GM18861 (cell line): ENCODE results near the gene HCFC2.
A peak's percentile ranks its signal among the peaks of the same experiment; 100 is the strongest.
"Not testable (repeated sequence)": the region's sequence is repeated elsewhere in the genome, so short reads cannot be mapped to it uniquely, and the experiment has no call there.

Source experiments
- ATAC-seq: cut with Tn5 transposase; IDR thresholded peaks from one replicate; pipeline ENCODE4 v1.9.1; 2021; ENCODE audit not compliant: unreplicated experiment

The HCFC2 gene

DNA sequence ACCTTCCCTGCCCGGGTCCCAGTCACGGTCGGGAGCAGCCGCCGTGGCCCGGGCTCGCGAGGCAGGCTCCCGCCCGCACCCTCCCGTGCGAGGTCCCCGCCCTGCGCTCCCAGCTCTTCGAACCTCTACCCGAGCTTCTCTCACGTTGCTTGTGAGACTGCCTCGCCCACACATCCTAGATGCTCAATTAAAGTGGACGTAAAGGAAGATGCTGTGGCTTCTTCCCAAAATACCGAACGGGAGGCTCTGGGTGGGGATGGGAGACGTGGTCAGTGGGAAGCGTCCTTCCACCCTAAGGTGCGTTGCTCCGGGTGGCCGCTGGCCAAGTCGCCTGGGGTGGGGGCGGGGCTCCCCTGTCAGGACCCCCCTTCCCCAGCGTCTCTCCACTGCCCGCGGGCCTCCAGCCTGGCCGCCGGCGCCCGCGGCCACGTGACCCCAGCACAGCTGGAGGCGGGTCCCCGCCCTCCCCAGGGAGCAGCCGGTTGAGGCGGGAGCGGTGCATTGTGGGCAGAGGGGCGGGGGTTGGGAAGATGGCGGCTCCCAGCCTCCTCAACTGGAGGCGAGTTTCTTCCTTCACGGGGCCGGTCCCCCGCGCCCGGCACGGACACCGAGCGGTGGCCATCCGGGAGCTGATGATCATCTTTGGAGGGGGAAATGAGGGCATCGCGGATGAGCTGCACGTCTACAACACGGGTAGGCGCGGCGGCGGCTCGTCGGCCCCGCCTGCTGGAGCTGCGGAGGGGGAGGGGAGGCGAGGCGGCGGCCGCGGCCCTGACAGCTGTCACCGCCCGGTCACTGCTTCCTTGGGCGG lies at the start of gene HCFC2:
Gene HCFC2, plus strand, starts transcription at position 501 of the 811 bp plus-strand sequence. Its CDS starts 30 bp downstream, at position 531.
- ATAC-seq = peak; percentile 79

DNA sequence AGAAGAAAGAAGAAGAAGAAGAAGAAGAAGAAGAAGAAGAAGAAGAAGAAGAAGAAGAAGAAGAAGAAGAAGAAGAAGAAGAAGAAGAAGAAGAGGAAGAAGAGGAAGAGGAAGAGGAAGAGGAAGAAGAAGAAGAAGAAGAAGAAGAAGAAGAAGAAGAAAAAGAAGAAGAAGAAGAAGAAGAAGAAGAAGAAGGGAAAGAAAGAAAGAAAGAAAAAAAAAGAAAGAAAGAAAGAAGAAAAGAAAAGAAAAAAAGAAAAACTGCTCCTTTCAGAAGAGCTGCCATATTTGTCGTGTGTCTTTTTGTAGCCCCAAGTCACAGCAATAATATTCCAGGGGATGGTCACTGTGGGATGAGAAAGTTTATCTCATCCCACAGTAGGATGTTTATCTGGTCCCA lies 42.5 kb upstream of the HCFC2 start:
- ATAC-seq = not testable (repeated sequence)

DNA sequence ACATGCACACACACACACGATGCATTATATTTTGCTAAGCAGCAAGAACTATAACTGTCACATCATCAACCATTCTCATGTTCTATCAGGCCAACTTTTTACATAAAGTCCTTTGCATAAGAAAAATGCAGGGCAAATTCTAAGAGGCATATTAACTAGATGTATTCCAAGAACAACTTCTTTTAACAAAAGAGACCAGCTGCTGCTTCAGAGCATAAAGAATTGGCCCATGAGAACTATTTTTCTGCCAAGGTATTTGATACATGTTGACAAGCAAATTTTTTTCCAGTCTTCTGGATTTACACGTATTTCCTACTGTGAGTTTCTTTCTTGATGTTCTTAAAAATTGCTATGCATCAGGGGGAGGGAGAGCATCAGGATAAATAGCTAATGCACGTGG lies 41.5 kb upstream of the HCFC2 start:
- no peak for ATAC-seq

DNA sequence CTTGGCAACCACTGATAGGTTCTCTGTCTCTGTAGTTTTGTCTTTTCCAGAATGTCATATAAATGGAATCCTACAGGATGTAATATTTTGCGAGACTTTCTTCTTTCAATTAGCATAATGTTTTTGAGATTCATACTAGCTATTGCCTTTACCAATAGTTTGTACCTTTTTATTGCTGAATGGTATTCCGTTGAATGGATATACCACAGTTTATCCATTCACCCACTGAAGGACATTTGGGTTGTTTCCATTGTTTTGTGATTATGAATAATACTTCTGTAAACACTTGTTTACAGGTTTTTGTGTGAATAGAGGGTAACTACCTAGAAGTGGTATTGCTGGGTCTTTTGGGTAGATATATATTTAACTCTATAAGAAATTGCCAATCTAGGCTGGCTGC lies 40.6 kb upstream of the HCFC2 start:
- ATAC-seq = no peak

DNA sequence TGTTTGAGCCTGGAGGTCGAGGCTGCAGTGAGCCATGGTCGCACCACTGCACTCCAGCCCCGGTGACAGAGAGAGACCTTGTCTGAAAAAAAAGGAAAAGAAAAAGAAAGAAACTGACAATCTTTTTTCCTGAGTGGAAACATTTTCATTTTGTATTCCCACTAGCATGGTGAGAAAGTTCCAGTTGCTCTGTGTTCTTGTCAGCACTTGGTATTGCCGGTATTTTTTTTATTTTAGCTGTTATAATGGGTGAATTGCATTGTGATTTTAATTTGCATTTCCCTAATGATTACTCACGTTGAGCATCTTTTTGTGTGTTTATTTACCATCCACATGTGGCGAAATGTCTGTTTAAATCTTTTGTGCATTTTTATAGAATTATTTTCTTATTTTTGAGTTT lies 40.0 kb upstream of the HCFC2 start:
- ATAC-seq = no peak

DNA sequence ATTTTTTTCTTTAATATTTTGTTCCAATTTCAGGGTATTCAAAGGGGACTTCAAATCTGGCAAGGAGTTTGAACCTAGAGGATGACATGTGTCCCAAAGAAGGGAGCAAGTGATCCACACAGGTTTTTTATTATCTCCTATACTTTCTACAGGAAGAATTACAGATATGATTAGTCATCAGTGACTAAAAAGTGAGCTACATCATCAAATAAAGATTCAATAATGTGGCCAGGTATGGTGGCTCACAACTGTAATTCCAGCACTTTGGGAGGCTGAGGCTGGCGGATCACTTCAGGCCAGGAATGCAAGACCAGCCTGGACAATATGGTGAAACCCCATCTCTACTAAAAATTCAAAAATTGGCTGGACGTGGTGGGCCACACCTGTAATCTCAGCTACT lies 38.6 kb upstream of the HCFC2 start:
- no peak for ATAC-seq

DNA sequence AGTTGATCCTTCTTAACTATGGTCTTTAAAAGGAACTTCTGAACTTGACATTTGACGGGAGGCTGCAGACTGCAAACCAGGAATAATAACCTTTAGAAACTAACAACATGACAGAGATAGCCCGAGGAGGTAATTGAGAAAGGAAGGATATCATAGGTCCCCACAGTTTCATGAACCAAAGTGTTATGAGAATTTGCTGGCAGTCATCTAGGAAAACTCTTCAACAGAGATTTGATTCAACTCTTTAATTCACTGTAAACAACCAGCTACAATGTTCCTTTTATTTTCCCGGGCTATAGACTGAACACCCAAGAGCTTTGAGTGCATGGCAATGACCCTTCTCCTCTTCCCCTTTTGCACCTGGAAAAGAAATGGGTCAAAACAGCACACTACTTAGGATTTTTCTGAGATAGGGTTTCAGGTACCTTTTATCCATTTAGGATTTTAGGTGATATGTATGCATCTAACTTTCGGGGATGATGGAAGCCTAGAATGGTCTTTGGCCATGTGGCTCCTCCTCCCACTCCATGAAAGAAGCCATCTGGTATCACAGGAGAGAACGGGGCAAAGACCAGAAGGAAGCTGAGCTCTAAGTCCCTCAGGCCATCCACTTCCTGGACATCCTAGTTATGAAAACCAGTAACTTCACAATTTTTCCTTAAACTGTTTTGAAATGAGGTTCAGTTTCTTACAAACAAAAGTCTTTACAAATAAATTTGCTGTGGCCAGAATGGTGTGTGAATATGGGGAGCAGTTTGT lies 37.3 kb upstream of the HCFC2 start:
- ATAC-seq = no peak

DNA sequence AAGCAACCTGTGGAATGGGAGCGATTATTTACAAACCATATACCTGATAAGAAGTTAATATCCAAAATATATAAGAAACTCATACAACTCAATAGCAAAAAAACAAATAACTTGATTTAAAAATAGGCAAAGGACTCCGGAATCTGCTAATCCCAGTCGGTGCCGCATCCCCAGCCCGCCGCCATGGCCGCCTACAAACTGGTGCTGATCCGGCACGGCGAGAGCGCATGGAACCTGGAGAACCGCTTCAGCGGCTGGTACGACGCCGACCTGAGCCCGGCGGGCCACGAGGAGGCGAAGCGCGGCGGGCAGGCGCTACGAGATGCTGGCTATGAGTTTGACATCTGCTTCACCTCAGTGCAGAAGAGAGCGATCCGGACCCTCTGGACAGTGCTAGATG lies 33.7 kb upstream of the HCFC2 start:
- ATAC-seq = not testable (repeated sequence)

DNA sequence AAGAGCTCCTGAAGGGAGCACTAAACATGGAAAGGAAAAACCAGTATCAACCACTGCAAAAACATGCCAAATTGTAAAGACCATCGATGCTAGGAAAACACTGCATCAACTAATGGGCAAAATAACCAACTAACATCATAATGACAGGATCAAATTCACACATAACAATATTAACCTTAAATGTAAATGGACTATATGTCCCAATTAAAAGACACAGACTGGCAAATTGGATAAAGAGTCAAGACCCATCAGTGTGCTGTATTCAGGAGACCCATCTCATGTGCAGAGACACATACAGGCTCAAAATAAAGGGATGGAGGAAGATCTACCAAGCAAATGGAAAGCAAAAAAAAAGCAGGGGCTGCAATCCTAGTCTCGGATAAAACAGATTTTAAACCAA lies 28.2 kb upstream of the HCFC2 start:
- ATAC-seq = not testable (repeated sequence)

DNA sequence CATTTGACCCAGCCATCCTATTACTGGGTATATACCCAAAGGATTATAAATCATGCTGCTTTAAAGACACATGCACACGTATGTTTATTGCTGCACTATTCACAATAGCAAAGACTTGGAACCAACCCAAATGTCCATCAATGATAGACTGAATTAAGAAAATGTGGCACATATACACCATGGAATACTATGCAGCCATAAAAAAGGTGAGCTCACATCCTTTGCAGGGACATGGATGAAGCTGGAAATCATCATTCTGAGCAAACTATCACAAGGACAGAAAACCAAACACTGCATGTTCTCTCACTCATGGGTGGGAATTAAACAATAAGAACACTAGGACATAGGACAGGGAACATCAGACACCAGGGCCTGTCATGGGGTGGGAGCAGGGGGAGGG lies 24.6 kb upstream of the HCFC2 start:
- not testable (repeated sequence) for ATAC-seq

DNA sequence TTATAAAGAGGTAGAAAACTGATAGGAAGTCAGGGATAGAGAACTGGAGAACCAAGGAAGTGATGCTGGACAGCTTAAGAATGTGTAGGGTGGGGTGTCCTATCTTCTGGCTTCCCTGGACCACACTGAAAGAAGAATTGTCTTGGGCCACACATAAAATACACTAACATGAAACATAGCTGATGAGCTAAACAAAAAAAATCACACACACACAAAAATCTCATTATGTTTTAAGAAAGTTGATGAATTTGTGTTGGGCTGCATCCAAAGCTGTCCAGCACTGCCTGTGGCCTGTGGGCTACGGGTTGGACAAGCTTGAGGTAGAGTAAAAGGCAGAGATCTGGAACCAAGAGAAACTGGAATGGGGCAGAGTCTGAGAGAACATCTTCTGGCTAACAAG lies 21.8 kb upstream of the HCFC2 start:
- no peak for ATAC-seq

DNA sequence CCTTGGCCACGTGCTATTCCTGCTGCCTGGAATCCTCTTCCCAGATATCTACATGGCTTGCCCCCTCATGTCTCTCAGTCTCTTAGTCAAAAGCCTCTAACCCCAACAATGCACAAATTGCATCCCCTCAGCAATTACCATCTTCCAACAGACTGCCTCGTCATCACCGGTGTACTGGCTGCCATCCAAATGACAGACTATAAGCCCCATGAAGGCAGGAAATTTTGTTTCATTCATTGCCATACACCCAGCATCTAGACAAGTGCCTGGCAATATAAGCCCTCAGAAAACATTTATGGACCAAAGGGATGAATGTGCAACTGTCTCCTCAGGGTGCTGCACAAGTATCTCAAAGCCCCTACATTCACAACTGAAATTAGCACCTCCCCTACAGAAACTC lies 20.2 kb upstream of the HCFC2 start:
- no peak for ATAC-seq

DNA sequence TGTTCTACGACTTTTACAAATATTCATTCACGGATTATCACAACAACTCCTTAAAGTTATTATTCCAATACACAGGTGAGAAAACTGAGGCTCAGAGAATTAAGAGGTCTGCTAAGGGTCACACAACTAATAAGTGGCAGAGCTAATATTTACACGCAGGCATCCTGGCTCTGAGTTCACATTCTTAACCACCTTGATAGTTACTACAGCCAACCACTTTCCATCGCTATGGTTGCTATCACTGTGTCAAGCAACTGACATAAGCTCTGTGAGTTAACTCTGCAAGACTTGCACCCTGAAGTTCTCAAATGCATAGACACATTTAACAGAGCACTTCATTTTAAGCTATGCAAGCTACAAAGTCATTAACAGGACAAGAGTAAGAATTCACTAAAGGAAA lies 18.0 kb upstream of the HCFC2 start:
- no peak for ATAC-seq

DNA sequence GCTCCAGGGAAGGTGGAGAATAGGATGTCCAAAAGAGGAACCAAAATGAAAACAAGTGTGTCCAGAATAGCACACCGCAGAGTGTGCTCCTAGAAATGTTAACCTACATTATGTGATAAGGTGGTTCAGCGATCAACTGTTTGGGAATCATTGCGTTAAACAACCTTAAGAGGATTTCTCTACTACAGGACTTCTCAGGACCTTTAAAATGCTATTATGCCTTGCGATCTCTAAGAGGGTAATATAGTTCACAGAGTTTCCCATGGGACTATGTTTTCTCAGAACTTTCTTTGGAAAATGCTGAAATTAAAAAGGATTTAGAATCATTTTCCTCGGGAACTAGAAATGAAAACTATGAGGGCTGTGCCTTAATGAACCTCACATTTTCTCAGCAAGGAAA lies 16.2 kb upstream of the HCFC2 start:
- no peak for ATAC-seq

DNA sequence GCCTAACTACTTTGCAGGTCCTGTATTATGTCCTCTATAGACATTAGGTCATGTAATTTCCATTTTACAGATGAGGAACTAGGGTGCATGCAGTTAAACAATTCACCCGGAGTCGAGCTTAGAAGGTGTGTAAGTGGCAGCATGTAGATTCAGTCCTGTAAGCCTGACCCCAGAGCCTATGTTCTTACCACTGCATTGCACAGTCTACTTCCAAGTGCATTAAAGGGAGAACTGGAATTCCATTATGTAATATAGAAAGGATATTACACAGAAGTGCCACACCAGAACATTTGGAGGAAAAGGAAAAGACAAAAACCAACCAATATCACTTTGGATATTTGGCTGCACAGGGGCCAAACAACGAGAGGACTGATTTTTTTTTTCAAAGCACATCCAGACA lies 15.5 kb upstream of the HCFC2 start:
- ATAC-seq = no peak

DNA sequence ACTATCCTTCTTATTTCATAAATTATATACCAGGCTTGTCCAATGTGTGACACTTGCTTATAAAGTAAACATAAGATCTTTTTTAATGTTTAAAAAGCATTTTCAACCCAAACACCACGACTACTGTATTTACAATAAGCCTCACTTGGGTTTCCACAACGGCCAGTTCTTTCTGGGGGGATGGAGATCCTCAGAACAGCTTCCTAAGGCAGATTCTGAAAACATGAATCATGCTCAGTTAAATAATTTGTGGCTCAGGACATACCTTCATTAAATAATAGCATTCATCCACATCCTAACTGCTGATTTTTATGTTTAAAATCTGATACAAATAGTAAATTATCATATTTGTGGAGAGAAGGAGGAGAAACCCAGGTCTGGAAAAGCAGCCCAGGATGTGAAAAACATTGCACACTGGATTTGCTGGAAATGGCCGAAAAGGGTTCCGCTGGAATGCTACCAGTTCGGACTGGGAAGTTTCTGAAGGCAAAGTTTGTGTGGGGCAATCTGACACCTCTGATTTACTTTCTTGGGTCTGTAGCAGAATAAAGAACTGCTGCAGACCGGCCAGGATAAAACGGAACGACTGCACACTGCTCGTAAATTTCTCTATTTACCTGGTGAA lies 14.9 kb upstream of the HCFC2 start:
- ATAC-seq = no peak

DNA sequence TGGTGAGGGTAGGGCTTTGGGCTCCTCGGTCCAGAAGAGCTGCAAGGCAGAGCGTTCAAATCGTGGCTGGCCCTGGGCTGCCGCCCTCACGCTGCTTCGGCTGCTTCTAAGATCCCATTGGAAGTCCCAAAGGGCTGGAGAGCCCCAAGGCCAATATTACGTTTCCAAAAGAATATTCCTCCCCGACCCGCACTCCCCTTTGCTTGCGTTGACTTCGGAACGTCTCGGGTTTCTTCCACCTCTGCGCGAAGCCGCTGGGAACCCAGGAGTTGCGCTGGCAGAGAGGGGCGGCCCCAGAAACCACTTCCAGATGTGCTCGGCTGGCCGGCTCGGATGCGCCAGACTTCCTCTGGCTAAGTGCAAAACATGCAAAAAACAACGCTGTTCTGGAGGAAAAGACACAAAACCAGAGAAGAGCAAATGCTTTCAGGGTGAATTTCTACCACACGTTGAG lies 14.4 kb upstream of the HCFC2 start, which contains the start of gene GLT8D2:
Gene GLT8D2, minus strand, starts transcription at position 285 of the 454 bp plus-strand sequence. CDS start 30,539 bp downstream, outside the sequence.
- ATAC-seq = no peak

DNA sequence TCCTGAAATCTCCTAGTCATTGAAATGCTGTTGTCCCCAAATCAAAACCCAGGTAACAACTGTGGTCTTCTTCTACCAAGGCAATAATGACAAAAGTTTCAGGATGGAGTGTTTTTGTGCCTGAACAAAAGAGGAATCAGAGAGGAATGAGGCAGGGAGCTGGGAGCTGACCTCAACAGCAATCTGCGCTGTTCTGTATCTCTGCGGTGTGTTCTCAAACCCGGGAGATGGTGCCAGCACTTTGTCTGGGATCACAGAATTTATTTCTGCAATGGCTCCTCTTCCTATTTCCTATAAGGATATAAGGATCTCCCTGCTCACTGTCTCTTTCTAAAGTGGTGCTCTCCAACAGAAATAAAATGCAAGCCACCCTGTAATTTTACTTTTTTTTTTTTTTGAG lies 13.9 kb upstream of the HCFC2 start:
- no peak for ATAC-seq

DNA sequence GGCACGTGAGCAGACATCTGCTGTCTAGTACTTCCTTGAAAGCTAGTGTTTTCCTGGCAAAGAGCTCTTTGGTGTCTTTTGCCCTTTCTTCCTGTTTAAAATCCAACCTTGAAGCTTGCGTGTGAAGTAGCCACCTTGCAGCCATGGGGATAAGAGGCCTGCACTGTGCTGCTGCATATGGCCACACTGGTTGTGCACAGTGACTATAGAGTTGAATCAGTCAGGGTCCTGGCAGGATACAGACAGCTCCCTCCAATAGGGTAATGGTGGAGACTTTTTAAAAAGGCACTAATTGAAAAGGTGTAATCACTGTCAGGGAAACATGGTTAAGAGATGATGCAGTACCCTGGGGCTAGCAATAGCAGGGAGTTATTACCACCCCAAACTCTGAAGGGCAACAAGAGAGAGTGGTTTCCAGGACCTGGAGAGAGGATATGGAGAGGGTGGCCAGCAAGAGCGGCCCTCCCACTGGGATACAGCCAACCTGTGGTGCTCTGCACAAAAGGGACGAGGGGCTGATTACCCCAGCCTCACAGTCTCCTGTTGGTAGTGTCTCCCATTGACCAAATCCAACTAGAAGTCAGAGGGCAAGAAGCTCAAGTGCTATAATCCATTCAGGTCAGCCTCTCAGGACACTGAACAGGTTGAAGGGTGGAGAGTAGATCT lies 9.5 kb upstream of the HCFC2 start:
- ATAC-seq = no peak

DNA sequence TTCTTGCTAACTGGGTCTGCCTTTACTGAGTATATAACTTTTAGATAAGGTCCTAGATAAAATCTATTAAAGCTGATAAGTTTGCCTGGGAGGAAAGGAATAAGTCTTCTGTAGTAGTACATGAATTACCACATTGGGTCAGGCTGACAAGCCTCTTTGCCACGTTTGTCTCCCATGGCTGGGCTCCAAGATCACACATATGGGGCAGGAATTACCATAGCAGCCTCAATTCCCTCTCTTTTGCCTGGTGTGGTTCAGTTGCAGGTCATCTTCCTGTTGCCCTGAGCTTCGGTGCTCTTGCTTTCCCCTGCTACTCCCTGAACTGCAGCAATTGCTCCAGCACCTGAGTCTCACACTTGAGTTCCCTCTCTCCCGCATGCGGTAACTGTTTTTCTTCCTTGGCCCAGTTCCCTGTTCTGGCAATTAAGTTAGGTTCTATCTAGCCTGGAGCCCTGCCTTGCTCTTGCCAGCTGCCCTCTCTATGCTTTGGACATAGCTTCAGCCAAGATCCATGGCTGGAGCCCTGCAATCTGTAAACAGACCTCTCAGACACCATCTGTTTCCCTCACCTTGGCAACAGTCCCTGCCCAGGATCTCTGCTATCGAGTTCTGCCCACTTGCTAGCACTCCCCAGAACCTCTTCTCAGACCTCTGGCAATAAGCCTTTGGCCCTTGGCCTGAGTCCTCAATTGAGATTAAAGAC lies 8.5 kb upstream of the HCFC2 start:
- ATAC-seq = no peak
